Activated CD4-positive, alpha-beta T cell treated with anti-CD3 and anti-CD28 coated beads for 36 hours (primary cell): ENCODE results near the gene CPNE2. TPM values are rescaled to one million over a fixed set of nuclear protein-coding genes. Genes with fewer than 3 reads are reported as not detected.
A peak's percentile ranks its signal among the peaks of the same experiment; 100 is the strongest.
"Not testable (repeated sequence)": the region's sequence is repeated elsewhere in the genome, so short reads cannot be mapped to it uniquely, and the experiment has no call there.

Experiments used
- ATAC-seq: fragments of 200-7000 bp; cut with Tn5 transposase; one replicate; pipeline ENCODE4 v1.10.0; 2021; ENCODE audit warnings: mild to moderate bottlenecking, moderate library complexity
- CTCF ChIA-PET: fragments of 350-600 bp; sonication (Branson Sonifier 250); formaldehyde crosslinking; loops from one replicate; lab custom pipeline; 2021; ENCODE audit warnings: antibody characterized with exemption; lab: Charles Lee
- POLR2A ChIA-PET: fragments of 350-600 bp; sonication (Branson Sonifier 250); formaldehyde crosslinking; loops from one replicate; lab custom pipeline; 2021; ENCODE audit warnings: antibody characterized with exemption, inconsistent platforms; lab: Charles Lee
- DNase-seq: peaks from one replicate; pipeline ENCODE4 v3.0.0-alpha.2; 2020
- H3K27ac Mint-ChIP-seq: one replicate; pipeline ENCODE4 v1.8.0; 2021; ENCODE audit warnings: mixed read lengths
- H3K27me3 Mint-ChIP-seq: one replicate; pipeline ENCODE4 v1.8.0; 2021; ENCODE audit warnings: mixed read lengths
- H3K36me3 Mint-ChIP-seq: one replicate; pipeline ENCODE4 v1.8.0; 2021; ENCODE audit warnings: low read depth, mixed read lengths
- H3K4me1 Mint-ChIP-seq: one replicate; pipeline ENCODE4 v1.8.0; 2021; ENCODE audit warnings: mixed read lengths
- H3K4me3 Mint-ChIP-seq: one replicate; pipeline ENCODE4 v1.8.0; 2021; ENCODE audit warnings: mild to moderate bottlenecking, moderate library complexity, mixed read lengths
- H3K9me3 Mint-ChIP-seq: one replicate; pipeline ENCODE4 v1.8.0; 2021; ENCODE audit warnings: low read depth, mixed read lengths
- intact Hi-C, 2 experiments: fragments of 100-400 bp; cut with DNase I in 1 of 2; cut with micrococcal nuclease in 1 of 2; formaldehyde crosslinking; loops; one replicate each; pipeline versions ENCODE4 v1.14.2 to v1.15.1; 2022 to 2024; cut with DNase I, micrococcal nuclease
- total RNA-seq, 2 experiments: library from RNA; stranded (reverse); gene quantifications; one replicate each; pipeline ENCODE4 v1.2.3, GENCODE V29; 2021

Gene CPNE2
- total RNA-seq, 2 experiments from 2014 or later: 4.9 to 7.3 TPM

- intact Hi-C loops: no loop called here
- H3K4me3 Mint-ChIP-seq: no peak overlapping the region
- H3K9me3 Mint-ChIP-seq: no peaks in the 10 kb centered on the region
- H3K4me1 Mint-ChIP-seq: peaks cover 13% of the 10 kb centered on the region
- no peak overlapping the region for H3K27ac Mint-ChIP-seq
- ATAC-seq (no peak), DNase-seq (no peak)
- H3K36me3 Mint-ChIP-seq: peaks cover 52% of the 10 kb centered on the region
- POLR2A ChIA-PET: no interaction called here
- CTCF ChIA-PET: interaction anchor here (0.7 kb wide), 1 partner anchor 23 kb away, joined by 3 read pairs; no protein-coding TSS in a partner anchor
- no peaks in the 10 kb centered on the region for H3K27me3 Mint-ChIP-seq
These were observed 36.7 kb upstream of the CPNE2 start for GRCh38 chr16:57055671-57056070.

- H3K4me3 Mint-ChIP-seq: no peak overlapping the region
- ChIA-PET CTCF (interaction anchor here (0.8 kb wide), 1 partner anchor 94 kb away, joined by 4 read pairs; no protein-coding TSS in a partner anchor), POLR2A (no interaction called here)
- intact Hi-C loops: no loop called here
- H3K36me3 Mint-ChIP-seq: peaks cover 45% of the 10 kb centered on the region
- no peaks in the 10 kb centered on the region for H3K9me3 Mint-ChIP-seq
- ATAC-seq (no peak), DNase-seq (no peak)
- peak overlapping the region; percentile 47 for H3K27ac Mint-ChIP-seq
- H3K27me3 Mint-ChIP-seq: no peaks in the 10 kb centered on the region
- H3K4me1 Mint-ChIP-seq: no peaks in the 10 kb centered on the region
These were observed 34.0 kb upstream of the CPNE2 start for GRCh38 chr16:57058291-57058861.

- ChIA-PET CTCF (interaction anchor here (0.7 to 1.1 kb wide), 2 partner anchors 76 to 102 kb away, joined by 3 read pairs; no protein-coding TSS in a partner anchor), POLR2A (no interaction called here)
- peaks cover 36% of the 10 kb centered on the region for H3K36me3 Mint-ChIP-seq
- peak overlapping the region; percentile 3 for H3K27ac Mint-ChIP-seq
- no peaks in the 10 kb centered on the region for H3K4me1 Mint-ChIP-seq
- H3K9me3 Mint-ChIP-seq: no peaks in the 10 kb centered on the region
- no peak overlapping the region for H3K4me3 Mint-ChIP-seq
- intact Hi-C loops: no loop called here
- ATAC-seq (no peak), DNase-seq (no peak)
- H3K27me3 Mint-ChIP-seq: no peaks in the 10 kb centered on the region
These were observed 31.9 kb upstream of the CPNE2 start for GRCh38 chr16:57060323-57061083.

- H3K4me1 Mint-ChIP-seq: no peaks in the 10 kb centered on the region
- no peaks in the 10 kb centered on the region for H3K9me3 Mint-ChIP-seq
- no peak for ATAC-seq
- ChIA-PET POLR2A (interaction anchor here (0.5 kb wide), 1 partner anchor 104 kb away, joined by 3 read pairs; no protein-coding TSS in a partner anchor), CTCF (interaction anchor here (0.6 to 1.5 kb wide), 5 partner anchors 9 to 103 kb away, joined by 3 to 5 read pairs (median 3); no protein-coding TSS in a partner anchor)
- H3K27ac Mint-ChIP-seq: peak overlapping the region; percentile 3
- intact Hi-C loops: no loop called here
- DNase-seq: no peak
- H3K4me3 Mint-ChIP-seq: no peak overlapping the region
- H3K36me3 Mint-ChIP-seq: peaks cover 32% of the 10 kb centered on the region
- no peaks in the 10 kb centered on the region for H3K27me3 Mint-ChIP-seq
These were observed 31.1 kb upstream of the CPNE2 start for GRCh38 chr16:57061084-57061905.

GRCh38 chr16:57062329-57062728 is 30.1 kb upstream of the CPNE2 start:
- ChIA-PET CTCF (interaction anchor here (0.6 to 1.5 kb wide), 5 partner anchors 10 to 214 kb away, joined by 3 to 5 read pairs (median 3); no protein-coding TSS in a partner anchor), POLR2A (interaction anchor here (0.5 kb wide), 1 partner anchor 11 kb away, joined by 3 read pairs; no protein-coding TSS in a partner anchor)
- Mint-ChIP-seq H3K9me3 (no peaks in the 10 kb centered on the region), H3K27me3 (no peaks in the 10 kb centered on the region), H3K36me3 (peaks cover 35% of the 10 kb centered on the region), H3K4me3 (no peak overlapping the region), H3K27ac (peak overlapping the region; percentile 16), H3K4me1 (no peaks in the 10 kb centered on the region)
- no peak for ATAC-seq
- no peak for DNase-seq
- intact Hi-C loops: no loop called here

- H3K27me3 Mint-ChIP-seq, ATAC-seq, H3K4me1 Mint-ChIP-seq, intact Hi-C loops, H3K4me3 Mint-ChIP-seq, DNase-seq, H3K9me3 Mint-ChIP-seq, H3K27ac Mint-ChIP-seq: not testable (repeated sequence)
- ChIA-PET POLR2A (interaction anchor here (1.2 kb wide), 1 partner anchor 21 kb away, joined by 4 read pairs; no protein-coding TSS in a partner anchor), CTCF (interaction anchor here (0.6 kb wide), 1 partner anchor 308 kb away, joined by 6 read pairs; no protein-coding TSS in a partner anchor)
- peaks cover 27% of the 10 kb centered on the region for H3K36me3 Mint-ChIP-seq
These were observed 29.2 kb upstream of the CPNE2 start for GRCh38 chr16:57063189-57063588.

GRCh38 chr16:57064995-57065394 is 27.4 kb upstream of the CPNE2 start:
- Mint-ChIP-seq H3K36me3 (peaks cover 35% of the 10 kb centered on the region), H3K27ac (peak overlapping the region; percentile 14), H3K9me3 (no peaks in the 10 kb centered on the region), H3K4me1 (peaks cover 4% of the 10 kb centered on the region), H3K27me3 (no peaks in the 10 kb centered on the region), H3K4me3 (no peak overlapping the region)
- POLR2A ChIA-PET: no interaction called here
- intact Hi-C loops: no loop called here
- no peak for DNase-seq
- CTCF ChIA-PET: interaction anchor here (0.6 kb wide), 1 partner anchor 209 kb away, joined by 3 read pairs; no protein-coding TSS in a partner anchor
- ATAC-seq: no peak

GRCh38 chr16:57066625-57067024 is 25.8 kb upstream of the CPNE2 start:
- Mint-ChIP-seq H3K27me3 (no peaks in the 10 kb centered on the region), H3K4me3 (no peak overlapping the region), H3K36me3 (peaks cover 31% of the 10 kb centered on the region), H3K4me1 (peaks cover 13% of the 10 kb centered on the region), H3K27ac (peak overlapping the region; percentile 18), H3K9me3 (no peaks in the 10 kb centered on the region)
- POLR2A ChIA-PET: no interaction called here
- CTCF ChIA-PET: interaction anchor here (0.6 to 2.4 kb wide), 5 partner anchors 56 to 350 kb away, joined by 3 to 11 read pairs (median 3); no protein-coding TSS in a partner anchor
- ATAC-seq: peak; percentile 34
- DNase-seq: no peak
- intact Hi-C loops: no loop called here

GRCh38 chr16:57067347-57067746 is 25.0 kb upstream of the CPNE2 start:
- CTCF ChIA-PET: interaction anchor here (0.6 to 2.4 kb wide), 3 partner anchors 103 to 168 kb away, joined by 3 to 11 read pairs (median 3); no protein-coding TSS in a partner anchor
- POLR2A ChIA-PET: no interaction called here
- H3K4me1 Mint-ChIP-seq: peaks cover 17% of the 10 kb centered on the region
- intact Hi-C loops: no loop called here
- H3K36me3 Mint-ChIP-seq: peaks cover 35% of the 10 kb centered on the region
- no peaks in the 10 kb centered on the region for H3K27me3 Mint-ChIP-seq
- DNase-seq: no peak
- no peaks in the 10 kb centered on the region for H3K9me3 Mint-ChIP-seq
- H3K27ac Mint-ChIP-seq: no peak overlapping the region
- no peak for ATAC-seq
- H3K4me3 Mint-ChIP-seq: no peak overlapping the region

- CTCF ChIA-PET: interaction anchor here (0.8 to 0.9 kb wide), 2 partner anchors 18 to 105 kb away, joined by 3 read pairs; no protein-coding TSS in a partner anchor
- Mint-ChIP-seq H3K27ac (no peak overlapping the region), H3K36me3 (peaks cover 37% of the 10 kb centered on the region), H3K27me3 (no peaks in the 10 kb centered on the region), H3K4me1 (peaks cover 17% of the 10 kb centered on the region), H3K4me3 (no peak overlapping the region), H3K9me3 (no peaks in the 10 kb centered on the region)
- DNase-seq (no peak), ATAC-seq (no peak)
- intact Hi-C loops: no loop called here
- POLR2A ChIA-PET: interaction anchor here (0.9 kb wide), 1 partner anchor 201 kb away, joined by 4 read pairs; no protein-coding TSS in a partner anchor
These were observed 23.3 kb upstream of the CPNE2 start for GRCh38 chr16:57069053-57069452.
